LHCN-M2 (cell line): ENCODE measurements around the gene IGF2. TPM values are rescaled to one million over a fixed set of nuclear protein-coding genes. Genes with fewer than 3 reads are reported as not detected.

Source experiments
- DNase-seq: peaks from one replicate; pipeline ENCODE4 v3.0.0-alpha.2; 2012; ENCODE audit warnings: low read depth
- total RNA-seq: library from RNA; depleted of rRNA; stranded (reverse); fragments of >200 nt; gene quantifications from 2 replicates; pipeline ENCODE4 v1.2.3, GENCODE V29; 2014

Gene IGF2
- total RNA-seq, 1 experiment from 2014 or later, result 173 TPM

DNA sequence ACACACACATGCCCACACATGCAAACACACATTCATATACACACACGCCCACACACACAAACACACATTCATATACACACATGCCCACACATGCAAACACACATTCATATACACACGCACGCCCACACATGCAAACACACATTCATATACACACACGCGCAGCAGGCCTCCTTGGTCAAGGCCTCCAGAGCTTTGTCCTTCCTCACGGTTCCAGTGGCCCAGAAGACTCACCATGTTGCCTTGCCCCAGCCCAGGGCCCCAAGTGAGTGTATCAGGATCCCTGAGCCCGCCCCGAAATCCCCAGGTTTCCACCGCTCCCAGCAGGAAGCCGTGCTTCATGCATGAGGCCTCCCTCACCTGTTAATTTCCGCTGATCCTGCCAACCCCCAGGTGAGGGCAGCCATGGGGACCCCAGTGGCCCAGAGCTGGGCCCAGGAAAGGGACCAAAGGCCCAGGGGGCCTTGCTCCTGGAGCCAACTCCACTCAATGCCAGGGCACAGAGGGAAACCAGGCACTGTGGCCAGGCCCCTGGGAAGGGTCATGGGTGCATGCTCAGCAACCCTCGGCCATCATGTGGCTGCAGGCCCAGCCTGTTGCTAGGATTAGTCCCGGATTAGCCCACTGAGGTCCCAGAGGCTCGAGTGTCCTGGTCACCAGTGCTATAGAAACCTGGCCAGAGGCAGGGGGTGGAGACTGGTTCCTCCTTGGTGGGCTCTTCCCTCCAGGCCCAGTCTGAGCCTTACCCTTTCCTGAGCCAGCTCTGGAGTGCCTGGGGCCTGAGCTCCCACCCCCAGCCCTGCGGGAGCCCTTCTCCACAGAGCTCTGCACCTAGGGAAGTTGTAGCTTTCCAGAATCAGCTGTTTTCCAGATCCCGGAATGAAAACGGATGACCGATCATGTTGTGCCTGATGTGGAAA, 34.4 kb downstream of the IGF2 start:
- no peak for DNase-seq

DNA sequence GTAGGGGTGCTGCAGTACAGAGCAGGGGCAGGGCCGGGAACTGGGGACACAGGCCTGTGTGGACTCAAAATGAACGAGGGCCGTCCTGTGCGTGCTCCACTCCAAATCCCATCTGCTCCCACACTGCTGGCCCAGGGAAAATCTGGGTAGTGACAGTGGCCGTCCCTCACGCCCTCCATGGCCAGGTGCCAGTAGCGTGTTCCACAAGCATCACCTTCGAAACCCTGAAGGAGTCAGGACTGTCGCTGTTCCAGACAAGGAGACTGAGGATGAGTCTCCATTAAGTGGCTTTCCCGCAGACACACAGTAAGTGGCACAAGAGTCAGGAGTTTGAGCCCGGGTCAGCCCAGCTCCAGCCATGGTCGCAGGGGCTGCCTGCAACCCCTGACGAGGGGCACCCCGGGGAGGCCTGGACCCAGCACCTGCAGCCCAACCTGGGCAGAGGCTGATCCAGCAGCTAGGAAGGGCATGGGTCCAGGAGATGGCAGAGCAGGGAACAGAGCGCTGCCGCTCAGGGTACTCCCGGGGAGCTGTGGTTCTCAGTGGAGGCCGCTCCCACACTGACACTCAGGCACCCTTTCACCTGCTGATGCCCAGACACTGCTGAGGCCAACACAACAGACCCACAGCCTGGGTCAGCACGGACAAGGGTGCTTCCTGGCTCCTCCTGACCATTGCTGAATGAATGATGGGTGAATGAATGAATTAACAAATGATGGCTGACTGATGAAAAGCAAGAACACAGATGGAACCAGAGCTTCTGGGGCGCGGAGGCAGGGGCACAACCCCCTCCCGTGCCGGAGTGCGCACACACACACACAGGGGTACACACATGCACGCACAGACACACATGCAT, 35.3 kb downstream of the IGF2 start:
- no peak for DNase-seq

DNA sequence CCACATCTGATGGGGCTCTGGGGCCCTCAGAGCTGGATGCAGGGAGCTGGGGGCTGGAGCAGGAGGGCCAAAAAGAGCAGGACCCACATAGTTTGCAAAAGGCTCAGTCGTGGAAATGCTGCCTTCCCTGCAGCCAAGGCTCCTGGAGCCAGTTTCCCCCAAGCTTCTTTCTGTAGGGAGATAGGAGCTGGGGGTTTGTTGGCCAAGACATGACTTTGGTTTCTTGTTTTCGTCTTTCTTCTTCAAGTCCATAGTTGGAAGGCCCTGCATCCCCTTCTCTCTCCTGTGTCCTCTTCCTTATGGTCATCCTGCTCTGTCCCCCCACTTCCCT, 36.3 kb downstream of the IGF2 start:
- no peak for DNase-seq

DNA sequence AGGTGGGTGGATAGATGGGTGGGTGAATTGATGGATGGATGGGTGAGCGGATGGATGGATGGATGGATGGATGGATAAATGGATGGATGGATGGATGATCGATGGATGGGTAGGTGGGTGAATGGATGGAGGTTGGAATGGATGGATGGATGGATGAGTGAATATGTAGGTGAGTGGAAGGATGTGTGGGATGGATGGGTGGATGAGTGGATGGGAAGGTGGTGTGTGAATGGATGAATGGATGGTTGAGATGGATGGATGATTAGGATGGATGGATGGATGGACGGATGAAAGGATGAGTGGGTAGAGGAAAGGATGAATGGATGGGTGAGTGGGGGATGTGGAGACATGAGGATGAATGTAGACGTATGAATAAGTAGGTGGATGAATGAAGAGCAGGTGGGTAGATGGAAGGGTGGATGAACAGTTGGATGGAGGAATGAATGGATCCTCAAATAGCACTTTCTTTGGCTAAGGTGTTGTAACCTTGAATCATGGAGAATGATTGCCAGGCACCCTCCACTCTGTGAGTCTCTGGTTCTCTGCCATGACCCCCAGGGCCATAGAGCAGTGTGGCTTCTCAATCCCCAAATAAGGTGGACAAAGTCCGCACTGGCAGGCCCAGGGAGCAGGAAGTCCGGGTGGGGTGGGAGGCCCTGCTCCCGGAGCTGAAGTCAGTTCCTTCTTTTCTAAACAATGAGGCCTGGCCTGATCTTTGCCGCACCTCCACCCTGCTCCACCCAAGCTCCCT, 36.9 kb downstream of the IGF2 start:
- DNase-seq, result no peak

DNA sequence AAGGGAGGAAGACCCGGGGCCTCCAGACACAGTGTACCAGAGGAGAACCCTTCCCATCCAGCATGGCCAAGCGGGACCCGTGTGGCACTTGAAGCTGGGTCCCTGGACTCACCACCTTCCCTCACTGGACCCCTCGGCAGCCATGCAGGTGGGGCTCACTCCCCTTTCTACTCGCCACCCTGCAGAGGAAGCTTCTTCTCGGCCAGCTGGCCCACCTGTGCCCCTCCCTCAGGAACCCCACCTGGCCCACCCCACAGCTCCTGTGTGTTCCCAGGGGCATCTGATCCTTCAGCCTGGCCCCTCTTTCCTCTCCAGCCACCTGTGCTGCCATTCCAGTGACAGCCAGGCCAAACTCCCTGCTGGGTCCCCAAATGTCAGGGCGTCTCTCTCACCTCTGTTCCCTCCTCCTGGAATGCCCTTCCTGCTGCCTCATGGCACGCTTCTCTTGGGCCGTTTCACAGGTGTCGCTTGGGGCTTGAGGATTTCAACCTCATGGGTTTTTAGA, 38.0 kb downstream of the IGF2 start:
- no peak for DNase-seq

DNA sequence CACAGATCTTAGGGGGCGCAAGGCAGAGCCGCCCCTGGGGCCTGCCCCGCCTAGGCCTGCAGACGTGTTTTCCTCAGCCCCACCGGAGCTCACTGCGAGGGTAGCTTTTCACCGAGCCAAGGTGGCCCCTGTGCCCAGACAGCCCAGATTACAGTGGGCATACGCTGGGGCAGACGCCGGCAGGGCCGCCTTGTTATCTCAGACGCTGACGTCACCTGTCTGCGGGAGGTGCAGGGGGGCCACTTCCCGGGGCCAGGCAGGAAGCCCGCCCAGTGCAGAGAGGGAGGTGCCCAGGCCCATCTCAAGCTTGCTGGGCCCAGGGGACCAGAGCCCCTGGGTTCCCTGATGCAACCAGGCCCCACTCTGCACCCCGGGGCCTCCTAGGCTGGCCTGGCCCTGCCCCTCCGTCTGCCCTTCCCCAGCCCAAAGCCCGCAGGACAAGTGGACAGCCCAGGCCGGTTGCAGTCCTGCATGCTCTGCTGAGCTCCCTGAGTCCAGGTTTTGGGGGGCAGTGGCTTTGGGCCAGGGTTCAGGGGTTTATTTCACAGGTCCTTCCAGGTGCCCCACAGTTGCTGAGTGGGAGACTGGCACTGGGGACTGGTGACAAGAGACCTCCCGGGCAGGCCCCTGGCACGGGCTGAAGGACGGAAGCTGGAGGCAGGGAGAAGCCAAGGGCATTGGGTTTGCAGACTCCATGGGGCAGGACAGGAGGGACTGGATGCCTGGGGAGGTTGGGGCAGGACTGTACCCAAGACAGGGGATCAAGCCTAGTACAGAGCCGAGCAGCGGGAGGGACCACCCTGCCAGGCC, 38.6 kb downstream of the IGF2 start:
- DNase-seq, result no peak

DNA sequence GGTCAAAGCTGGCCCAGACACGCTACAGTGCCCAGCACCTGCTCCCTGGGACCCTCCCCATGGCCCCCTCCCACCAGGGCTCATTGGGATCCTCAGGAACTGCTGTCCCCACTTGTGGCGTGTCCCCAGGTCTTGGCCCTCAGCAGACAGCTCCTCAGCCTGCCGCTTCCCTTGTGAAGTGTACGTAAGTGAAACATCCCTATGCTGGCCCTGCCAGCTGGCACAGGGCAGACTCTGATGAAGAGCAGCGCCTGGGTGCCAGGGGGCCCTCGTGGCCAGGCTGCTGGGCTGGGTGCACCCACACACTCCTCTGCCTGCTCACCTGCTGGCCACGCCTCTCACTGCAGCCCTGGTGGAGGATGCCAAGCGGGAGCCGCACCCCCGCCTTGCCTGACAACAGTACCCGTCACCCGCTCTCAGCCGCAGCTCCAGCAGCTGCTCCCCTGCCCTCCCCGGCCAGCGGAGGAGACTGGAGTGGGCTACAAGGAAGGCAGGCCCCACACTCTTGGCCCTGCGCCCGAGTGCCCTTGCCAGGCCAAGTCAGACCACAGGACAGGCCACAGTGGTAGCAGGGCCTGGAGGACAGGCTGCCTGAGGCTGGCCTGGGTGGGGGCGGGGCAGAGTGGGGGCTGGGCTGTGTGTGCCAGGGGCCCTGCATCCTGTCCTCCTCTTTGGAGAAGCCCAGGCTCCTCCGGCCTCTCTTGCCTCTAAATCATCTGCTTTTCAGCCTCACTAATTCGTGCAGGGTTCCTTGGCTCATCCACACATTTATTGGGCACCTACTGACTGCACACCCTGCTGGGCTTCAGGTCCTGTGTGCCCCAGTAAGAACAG, 39.5 kb downstream of the IGF2 start:
- DNase-seq, result peak; percentile 71

DNA sequence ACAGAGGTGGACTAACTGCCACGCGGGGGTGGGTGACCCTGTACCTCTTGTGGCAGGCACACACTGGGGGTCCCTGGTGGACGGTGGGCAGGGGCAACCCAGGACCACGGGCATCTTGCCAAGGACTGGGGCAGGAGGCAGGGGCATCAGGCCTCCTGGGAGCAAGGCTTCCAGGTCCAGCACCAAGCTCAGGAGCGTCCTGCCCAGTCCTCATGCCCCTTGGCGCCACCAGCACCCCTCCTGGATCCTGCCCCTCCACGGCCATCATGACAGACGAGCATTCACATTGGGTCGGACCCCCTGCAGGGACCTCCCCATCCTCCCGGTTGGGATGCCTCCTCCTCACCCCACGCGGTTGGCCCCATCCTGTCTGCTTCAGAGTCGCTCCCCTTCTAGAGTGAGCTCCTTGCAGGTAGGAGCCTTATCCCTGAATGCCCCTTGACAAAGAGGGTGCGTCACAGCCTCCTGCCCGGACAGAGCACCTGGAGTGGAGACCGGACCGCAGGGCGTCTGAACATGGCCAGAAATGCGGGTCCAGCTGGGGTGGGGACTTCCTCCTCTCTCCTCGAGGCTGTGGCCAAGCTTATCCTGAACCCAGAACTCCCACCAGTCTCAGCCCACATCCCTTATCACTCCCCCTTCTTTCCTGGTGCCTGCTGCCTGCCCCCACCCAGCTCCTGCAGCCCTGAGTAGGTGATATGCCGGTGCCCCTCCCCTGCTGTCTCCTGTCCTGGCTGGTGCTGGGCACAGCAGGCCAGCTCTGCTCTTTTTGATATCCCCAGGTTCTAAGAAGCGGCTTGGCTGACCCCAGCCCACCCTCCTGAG, 40.3 kb downstream of the IGF2 start:
- no peak for DNase-seq

DNA sequence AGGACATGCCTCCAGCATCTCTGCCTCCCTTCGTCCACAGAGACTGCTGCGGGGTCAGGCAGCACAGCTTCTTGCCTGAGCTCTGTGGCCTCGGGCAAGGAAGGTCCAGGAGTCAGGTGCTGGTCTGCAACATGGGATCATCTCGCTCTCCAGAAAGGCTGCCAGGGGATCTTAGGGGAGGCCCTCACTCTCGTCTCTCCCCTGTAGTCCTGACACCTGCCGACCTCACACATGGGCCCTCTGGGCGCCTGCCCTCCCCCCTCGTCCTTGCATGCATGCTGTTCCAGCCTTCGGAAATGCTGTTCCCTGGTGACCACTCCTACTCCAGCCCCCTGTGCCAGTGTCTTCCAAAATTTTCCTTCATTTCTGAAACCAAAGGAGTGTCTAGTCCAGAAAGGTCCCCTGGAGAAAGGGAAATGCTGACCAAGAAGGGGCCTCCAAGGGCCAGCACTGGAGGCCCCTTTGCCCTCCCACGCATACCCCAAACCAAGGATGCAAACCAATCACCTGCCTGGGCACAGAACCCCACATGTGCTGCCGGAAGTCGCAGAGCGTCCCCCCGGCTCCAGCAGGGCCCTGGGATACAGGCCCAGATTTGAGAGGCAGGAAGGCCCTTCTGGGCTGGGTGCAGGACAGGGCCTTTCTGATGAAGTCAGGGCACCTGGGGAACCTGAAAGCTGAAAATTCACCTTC, 41.0 kb downstream of the IGF2 start:
- no peak for DNase-seq

DNA sequence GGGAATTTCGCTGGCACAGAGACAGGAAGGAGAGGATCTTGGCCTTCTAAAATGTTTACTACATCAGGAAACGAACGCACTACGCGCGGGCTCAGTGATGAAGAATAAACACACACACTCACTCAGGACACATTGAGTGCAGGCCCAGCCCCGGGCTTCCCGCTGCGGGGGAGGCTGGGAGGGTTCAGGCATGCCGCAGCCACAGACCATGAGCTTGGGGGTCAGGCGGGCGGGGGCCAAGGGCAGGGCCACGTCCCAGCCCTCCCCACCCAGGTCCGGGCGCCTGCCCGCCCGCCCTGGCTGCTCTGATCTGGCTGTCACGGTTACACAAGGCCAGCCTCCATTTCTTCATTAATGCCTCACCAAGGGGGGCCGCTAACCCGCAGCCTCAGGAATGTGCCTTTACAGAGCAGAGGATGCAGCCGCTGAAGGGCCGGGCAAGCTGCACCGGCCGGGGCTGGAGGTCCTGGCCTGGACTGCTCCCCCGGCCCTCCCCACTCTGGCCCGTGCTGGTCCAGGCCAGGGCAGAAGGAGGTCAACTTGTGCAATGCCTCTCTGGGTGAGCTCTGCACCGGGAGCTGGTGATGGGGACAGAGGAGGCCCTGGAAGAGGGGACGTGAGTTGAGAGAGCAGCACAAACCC, 41.7 kb downstream of the IGF2 start:
- DNase-seq, result peak; percentile 88

DNA sequence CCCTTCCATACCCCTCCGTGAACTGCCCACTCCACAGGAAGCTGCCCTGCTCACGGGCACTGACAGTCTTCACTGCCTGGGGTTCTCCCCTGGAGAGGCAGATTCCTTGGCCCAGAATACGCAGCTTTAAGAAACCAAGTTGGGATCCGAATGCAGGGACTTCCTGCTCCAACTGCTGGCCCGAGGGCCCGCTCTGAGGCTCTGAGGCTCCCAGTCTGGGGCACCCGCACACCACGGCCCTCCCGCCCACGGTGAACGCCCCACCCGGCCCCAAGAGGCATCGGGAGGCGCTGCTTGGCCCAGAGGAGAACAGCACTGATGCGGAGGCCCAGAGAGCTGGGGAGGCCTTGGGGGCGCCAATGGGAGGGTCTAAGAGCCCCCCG, 42.3 kb downstream of the IGF2 start:
- DNase-seq, result no peak

DNA sequence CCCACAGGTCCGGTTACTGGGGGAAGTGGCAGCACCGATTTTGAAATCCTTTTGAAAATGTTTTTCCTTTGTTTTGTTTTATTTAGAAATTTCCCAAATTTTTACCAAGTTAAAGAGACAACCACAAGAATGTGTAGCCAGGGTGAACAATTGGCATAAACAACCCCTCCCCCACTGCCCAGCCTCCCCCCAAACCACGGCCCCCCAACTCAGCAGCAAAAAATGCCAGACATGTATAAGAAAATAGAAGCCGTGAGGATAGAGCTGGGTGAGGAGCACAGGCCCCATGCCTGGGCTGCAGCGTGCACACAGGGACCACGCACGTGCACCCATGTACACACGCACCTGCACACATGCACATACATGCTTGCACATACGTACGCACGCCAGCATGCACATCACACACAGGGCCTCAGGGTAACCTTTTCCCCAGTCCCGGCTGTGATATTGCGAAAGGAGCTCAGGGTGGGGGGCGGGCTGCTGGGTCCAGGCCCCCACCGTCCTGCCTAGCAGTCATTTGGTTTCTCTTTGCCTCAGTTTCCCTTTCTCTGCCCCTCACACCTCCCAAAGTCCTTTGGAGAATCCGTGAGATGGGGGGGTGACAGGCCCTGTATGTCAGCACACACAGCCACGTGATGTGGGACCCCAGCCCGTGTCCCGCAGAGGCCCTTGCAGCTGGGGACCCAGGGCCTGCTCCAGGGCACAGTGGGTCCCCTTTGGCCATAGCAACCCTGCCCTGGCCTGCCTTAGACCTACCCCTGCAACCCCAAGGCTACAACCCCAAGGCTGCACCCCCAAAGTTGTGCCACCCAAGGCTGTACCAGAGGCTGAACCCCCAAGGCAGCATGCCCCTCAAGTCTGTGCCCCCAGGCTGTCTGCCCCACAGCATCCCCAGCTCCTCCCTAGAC, 42.9 kb downstream of the IGF2 start:
- DNase-seq, result peak; percentile 72

DNA sequence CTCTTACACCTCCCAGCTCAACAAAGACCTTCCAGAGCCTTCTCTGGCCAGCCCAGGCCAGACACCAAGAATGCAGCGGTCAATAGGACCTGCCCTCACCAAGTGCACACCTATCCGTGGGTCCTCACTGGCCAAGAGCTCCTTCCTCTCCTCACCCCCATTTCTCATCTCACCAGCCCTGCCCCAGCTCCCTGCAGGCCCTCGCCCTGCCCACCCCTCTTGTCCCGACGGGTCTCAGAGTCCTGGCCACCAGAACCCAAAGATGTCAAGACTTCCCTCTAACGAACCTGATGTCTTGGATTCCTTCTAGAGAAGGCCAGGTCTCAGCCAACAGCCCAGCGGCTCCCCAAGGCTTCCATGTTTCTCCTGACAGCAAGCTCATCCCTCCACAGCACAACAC, 43.6 kb downstream of the IGF2 start:
- DNase-seq, result no peak

DNA sequence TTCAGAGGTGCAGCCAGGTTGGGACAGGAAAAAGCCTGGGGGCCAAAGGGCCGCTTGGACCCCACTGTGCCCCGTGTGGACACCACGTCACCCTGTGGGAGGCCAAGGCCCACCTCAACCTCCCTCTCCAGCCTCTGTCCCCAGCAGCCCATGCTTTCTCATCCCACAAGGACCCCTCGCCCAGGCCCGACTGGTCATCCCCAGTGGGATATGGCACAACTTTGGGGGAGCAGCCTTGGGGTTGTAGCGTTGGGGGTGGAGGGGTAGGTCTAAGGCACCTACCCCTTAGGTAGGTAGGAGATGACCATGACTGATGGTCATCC, 44.0 kb downstream of the IGF2 start:
- DNase-seq, result no peak

DNA sequence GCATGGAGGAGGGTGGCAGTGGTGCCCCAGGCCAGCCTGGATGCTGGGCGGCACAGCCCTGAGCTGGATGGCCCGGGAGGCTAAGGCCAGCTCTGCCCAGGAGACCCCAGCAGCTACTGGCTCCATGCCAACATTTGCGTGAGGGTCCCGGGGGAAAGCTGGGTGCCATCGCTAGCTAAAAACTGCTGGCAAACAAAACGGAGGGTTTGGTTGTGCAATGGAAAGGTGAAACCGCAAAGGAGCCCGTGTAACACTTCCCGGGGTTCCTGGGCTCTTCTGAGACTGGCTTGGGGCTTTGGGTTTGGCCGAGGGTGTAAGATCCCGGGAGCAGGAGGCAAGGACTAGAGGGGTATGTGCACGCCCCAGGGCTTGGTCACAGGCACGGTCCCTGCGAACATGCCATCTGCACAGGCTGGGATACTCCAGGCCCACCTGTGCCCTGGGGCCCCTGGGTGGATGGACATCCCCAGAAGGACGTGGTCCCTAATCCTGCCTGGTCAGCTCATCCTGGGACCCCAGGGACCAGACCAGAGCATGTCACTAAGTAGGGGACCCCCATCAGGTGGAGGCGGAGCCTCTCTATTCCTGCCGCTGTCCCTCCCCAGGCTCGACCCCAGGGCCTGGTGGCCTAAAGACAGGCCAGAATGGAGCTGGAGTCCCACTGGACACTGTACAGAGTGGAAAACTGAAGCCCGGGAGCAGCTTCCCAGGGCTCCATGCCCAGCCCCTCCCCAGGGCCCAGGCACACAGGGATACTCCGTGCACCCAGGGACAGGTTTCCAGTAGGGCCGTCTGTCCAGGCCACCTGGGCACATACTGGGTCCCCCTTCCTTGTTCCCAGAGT, 44.6 kb downstream of the IGF2 start:
- DNase-seq, result no peak
